A673 (cell line): Measurements from ENCODE around the gene PSTK. TPM values are rescaled to one million over a fixed set of nuclear protein-coding genes. Genes with fewer than 3 reads are reported as not detected.

Experiments used
- BruUV-seq: library from RNA; stranded (reverse); fragments of 400-500 nt; replicated peaks from 2 replicates; lab custom pipeline; 2021; lab: Mats Ljungman, UMichigan
- CTCF ChIA-PET: fragments of 300-600 bp; sonication (Branson Sonifier 250); formaldehyde crosslinking; loops from one replicate; lab custom pipeline; 2022; ENCODE audit warnings: antibody characterized with exemption; lab: Charles Lee
- POLR2A ChIA-PET: fragments of 300-600 bp; sonication (Branson Sonifier 250); formaldehyde crosslinking; loops from one replicate; lab custom pipeline; 2022; ENCODE audit warnings: antibody characterized with exemption; ENCODE audit not compliant: low non-redundant PET; lab: Charles Lee
- DNase-seq: peaks from one replicate; pipeline ENCODE4 v3.0.0-alpha.2; 2015; ENCODE audit warnings: low spot score
- H3K27ac ChIP-seq: fragments of 200-600 bp; sonication (generic); 2 replicates; pipeline ENCODE4 v1.5.1; 2016; ENCODE audit warnings: mixed run types, low read depth, mild to moderate bottlenecking, mixed read lengths, antibody characterized with exemption, low read length; ENCODE audit not compliant: poor library complexity, severe bottlenecking
- H3K27me3 ChIP-seq: fragments of 200-600 bp; sonication (generic); replicated peaks from 2 replicates; pipeline ENCODE4 v1.6.1; 2017; ENCODE audit warnings: mixed run types, low read depth, mild to moderate bottlenecking, mixed read lengths, antibody characterized with exemption, low read length; ENCODE audit not compliant: insufficient read depth, poor library complexity
- H3K36me3 ChIP-seq: fragments of 200-600 bp; sonication (generic); 2 replicates; pipeline ENCODE4 v1.6.1; 2016; ENCODE audit warnings: mixed run types, mild to moderate bottlenecking, mixed read lengths, antibody characterized with exemption, low read length; ENCODE audit not compliant: insufficient read depth, poor library complexity, severe bottlenecking
- H3K4me1 ChIP-seq: fragments of 200-600 bp; sonication (generic); 2 replicates; pipeline ENCODE4 v1.6.1; 2017; ENCODE audit warnings: mixed run types, mild to moderate bottlenecking, mixed read lengths, antibody characterized with exemption, low read length; ENCODE audit not compliant: insufficient read depth, poor library complexity, severe bottlenecking
- H3K4me3 ChIP-seq: fragments of 200-600 bp; sonication (generic); 2 replicates; pipeline ENCODE4 v1.5.1; 2016; ENCODE audit warnings: low read depth, mixed run types, mild to moderate bottlenecking, mixed read lengths, low read length; ENCODE audit not compliant: poor library complexity, severe bottlenecking
- H3K9me3 ChIP-seq: fragments of 200-600 bp; sonication (generic); 2 replicates; pipeline ENCODE4 v1.6.1; 2016; ENCODE audit warnings: mixed run types, low read depth, mild to moderate bottlenecking, mixed read lengths, antibody characterized with exemption, low read length; ENCODE audit not compliant: poor library complexity, severe bottlenecking
- CTCF ChIP-seq: fragments of 300-800, 200-600 bp; sonication (generic); conservative IDR thresholded peaks from 2 replicates; pipeline ENCODE4 v1.5.1; 2017; ENCODE audit warnings: low read depth, mild to moderate bottlenecking, antibody characterized with exemption, low read length, moderate library complexity, mixed read lengths
- EZH2 ChIP-seq: fragments of 200-600 bp; sonication (generic); IDR thresholded peaks from 2 replicates; pipeline ENCODE4 v1.6.1; 2017; ENCODE audit warnings: borderline replicate concordance, low read depth, mild to moderate bottlenecking, mixed read lengths, antibody characterized with exemption, low read length; ENCODE audit not compliant: poor library complexity, severe bottlenecking
- intact Hi-C: fragments of 100-400 bp; cut with micrococcal nuclease; formaldehyde crosslinking; loops from one replicate; pipeline ENCODE4 v1.10.0; 2022; ENCODE audit not compliant: unreplicated experiment
- total RNA-seq: library from RNA; stranded (reverse); gene quantifications from 2 replicates; pipeline ENCODE4 v1.2.3, GENCODE V29; 2021

Gene PSTK
- total RNA-seq, 1 experiment from 2014 or later = 5.7 TPM

- Histone ChIP-seq H3K9me3 (no peaks in the 10 kb centered on the region), H3K4me1 (no peaks in the 10 kb centered on the region), H3K27ac (no peak overlapping the region), H3K36me3 (no peaks in the 10 kb centered on the region), H3K4me3 (no peak overlapping the region), H3K27me3 (no peaks in the 10 kb centered on the region)
- no peak for DNase-seq
- no TSS peak for BruUV-seq
- CTCF ChIA-PET = no interaction called here
- POLR2A ChIA-PET = no interaction called here
- intact Hi-C loops = no loop called here
- TF ChIP-seq EZH2 = no peak
- TF ChIP-seq CTCF = no peak
Observed at GRCh38 chr10:123035467-123036086, 55.4 kb downstream of the PSTK start.

- ChIA-PET CTCF (no interaction called here), POLR2A (no interaction called here)
- Histone ChIP-seq H3K27me3 (no peaks in the 10 kb centered on the region), H3K4me1 (no peaks in the 10 kb centered on the region), H3K9me3 (no peaks in the 10 kb centered on the region), H3K36me3 (no peaks in the 10 kb centered on the region), H3K4me3 (no peak overlapping the region), H3K27ac (no peak overlapping the region)
- intact Hi-C loops = no loop called here
- no peak for DNase-seq
- BruUV-seq = no TSS peak
- TF ChIP-seq EZH2 = no peak
- no peak for TF ChIP-seq CTCF
Observed at GRCh38 chr10:123038782-123039631, 58.8 kb downstream of the PSTK start.

GRCh38 chr10:123039632-123039930, 59.4 kb downstream of the PSTK start:
- Histone ChIP-seq H3K36me3 (no peaks in the 10 kb centered on the region), H3K27ac (no peak overlapping the region), H3K4me1 (no peaks in the 10 kb centered on the region), H3K4me3 (no peak overlapping the region), H3K27me3 (no peaks in the 10 kb centered on the region), H3K9me3 (no peaks in the 10 kb centered on the region)
- ChIA-PET CTCF (no interaction called here), POLR2A (no interaction called here)
- BruUV-seq = no TSS peak
- intact Hi-C loops = no loop called here
- DNase-seq = no peak
- TF ChIP-seq CTCF (no peak), EZH2 (no peak)

Other genes starting within 250 kb of the PSTK start
- 1.6 and 2.1 TPM in 2 replicates for gene CUZD1, start 134.5 kb upstream of the PSTK start, total RNA-seq
- gene FAM24B, start 100.8 kb upstream of the PSTK start, total RNA-seq = 7.0 and 8.0 TPM in 2 replicates
- gene FAM24A, start 69.8 kb upstream of the PSTK start, total RNA-seq = not detected in 2 replicates
- 14.2 and 17.7 TPM in 2 replicates for gene C10orf88, start 26.2 kb upstream of the PSTK start, total RNA-seq
- 13.8 and 14.4 TPM in 2 replicates for gene IKZF5, start 28.4 kb downstream of the PSTK start, total RNA-seq
- gene ACADSB, start 28.6 kb downstream of the PSTK start, total RNA-seq = 20.4 and 27.8 TPM in 2 replicates
- gene HMX3, start 155.6 kb downstream of the PSTK start, total RNA-seq = 0.26 TPM in 1 of 2 replicates, not detected in the other
- not detected in 2 replicates for gene HMX2, start 167.7 kb downstream of the PSTK start, total RNA-seq
- 196 and 207 TPM in 2 replicates for gene BUB3, start 174.0 kb downstream of the PSTK start, total RNA-seq